NOMO-1 treated with dmso at 0.1 percent for 144 hours (cell line): ENCODE measurements around the gene CYP2C18.
"Not testable (repeated sequence)": the region's sequence is repeated elsewhere in the genome, so short reads cannot be mapped to it uniquely, and the experiment has no call there.

Experiments used
- DNase-seq: peaks from one replicate; lab custom pipeline; 2025; ENCODE audit not compliant: unreplicated experiment; lab: John Stamatoyannopoulos, UW

Gene CYP2C18

GRCh38 chr10:94738588-94738987, 55.1 kb downstream of the CYP2C18 start:
- DNase-seq, result no peak

GRCh38 chr10:94747137-94747536, 63.6 kb downstream of the CYP2C18 start:
- no peak for DNase-seq

GRCh38 chr10:94747838-94748237, 64.3 kb downstream of the CYP2C18 start:
- no peak for DNase-seq

- DNase-seq, result no peak
Observed at GRCh38 chr10:94757916-94758315, 74.4 kb downstream of the CYP2C18 start.

- DNase-seq, result no peak
Observed at GRCh38 chr10:94760586-94761178, 77.2 kb downstream of the CYP2C18 start.

GRCh38 chr10:94762393-94762792, 78.9 kb downstream of the CYP2C18 start, which contains the start of gene CYP2C19:
Gene CYP2C19 (plus strand): TSS chr10:94762681. CDS start chr10:94762706, 25 bp downstream.
- DNase-seq, result no peak

- DNase-seq, result not testable (repeated sequence)
Observed at GRCh38 chr10:94775425-94775824, 91.9 kb downstream of the CYP2C18 start.

GRCh38 chr10:94777886-94778458, 94.4 kb downstream of the CYP2C18 start:
- no peak for DNase-seq

GRCh38 chr10:94780844-94781243, 97.3 kb downstream of the CYP2C18 start:
- no peak for DNase-seq

- no peak for DNase-seq
Observed at GRCh38 chr10:94784256-94784655, 100.7 kb downstream of the CYP2C18 start.

GRCh38 chr10:94785211-94785610, 101.7 kb downstream of the CYP2C18 start:
- no peak for DNase-seq
